Thyroid gland (tissue), 4 donors: ENCODE measurements around the gene NCOA3.

Experiments
- CTCF ChIP-seq, 6 experiments: fragments of 200-600 bp in 3 of 6; fragments of 450-650 bp in 3 of 6; sonication (generic) in 3 of 6; IDR thresholded peaks; one replicate each; pipeline ENCODE4 v1.5.1; 2016 to 2019; ENCODE audit warnings: antibody characterized with exemption in 6 of 6, mild to moderate bottlenecking in 2 of 6, inconsistent platforms in 1 of 6, moderate library complexity in 1 of 6
- POLR2A ChIP-seq, 2 donors: fragments of 450-650 bp; IDR thresholded peaks; one replicate each; pipeline ENCODE4 v1.6.1; 2017; ENCODE audit warnings: antibody characterized with exemption in 2 of 2, mild to moderate bottlenecking in 2 of 2, moderate library complexity in 1 of 2

- TF ChIP-seq CTCF (IDR thresholded peaks at IDR 0.05) (no peak), POLR2A (IDR thresholded peaks at IDR 0.05) (no peak)
Measured at GRCh38 chr20:47532002-47532401, 30.3 kb downstream of the NCOA3 start.
